Left kidney (tissue), 8 donors: ENCODE results near the gene SIRPA. TPM values are rescaled to one million over a fixed set of nuclear protein-coding genes. Genes with fewer than 3 reads are reported as not detected.

ENCODE experiments used
- DNase-seq: peaks from one replicate; pipeline ENCODE4 v3.0.0-alpha.2; 2013
- long read RNA-seq, 8 donors: transcript quantifications; one replicate each; lab custom pipeline, GENCODE V29; 2026
- polyA plus RNA-seq: library from polyadenylated mRNA; unstranded; fragments of 120-200 nt; gene quantifications from one replicate; pipeline ENCODE4 v1.2.1, GENCODE V29; 2013; ENCODE audit not compliant: insufficient read length

The SIRPA gene
- polyA plus RNA-seq, result 24.3 TPM
- long read RNA-seq, donor 1, full-length matches to known transcripts, result 6 of 6 reads
- long read RNA-seq, donor 1, partial matches to known transcripts, result 0 of 6 reads
- long read RNA-seq, donor 1, other reads (novel, unspliced or antisense), result 0 of 6 reads
- long read RNA-seq, donor 2, full-length matches to known transcripts, result 7 of 7 reads
- long read RNA-seq, donor 2, partial matches to known transcripts, result 0 of 7 reads
- long read RNA-seq, donor 2, other reads (novel, unspliced or antisense), result 0 of 7 reads
- long read RNA-seq, donor 3, full-length matches to known transcripts, result 3 of 3 reads
- long read RNA-seq, donor 3, partial matches to known transcripts, result 0 of 3 reads
- long read RNA-seq, donor 3, other reads (novel, unspliced or antisense), result 0 of 3 reads
- long read RNA-seq, donor 4, result 0 reads
- long read RNA-seq, donor 5, full-length matches to known transcripts, result 2 of 2 reads
- long read RNA-seq, donor 5, partial matches to known transcripts, result 0 of 2 reads
- long read RNA-seq, donor 5, other reads (novel, unspliced or antisense), result 0 of 2 reads
- long read RNA-seq, donor 6, full-length matches to known transcripts, result 3 of 3 reads
- long read RNA-seq, donor 6, partial matches to known transcripts, result 0 of 3 reads
- long read RNA-seq, donor 6, other reads (novel, unspliced or antisense), result 0 of 3 reads
- long read RNA-seq, donor 7, full-length matches to known transcripts, result 5 of 5 reads
- long read RNA-seq, donor 7, partial matches to known transcripts, result 0 of 5 reads
- long read RNA-seq, donor 7, other reads (novel, unspliced or antisense), result 0 of 5 reads
- long read RNA-seq, donor 8, full-length matches to known transcripts, result 1 of 1 reads
- long read RNA-seq, donor 8, partial matches to known transcripts, result 0 of 1 reads
- long read RNA-seq, donor 8, other reads (novel, unspliced or antisense), result 0 of 1 reads

GRCh38 chr20:1894951-1895673 lies at the start of gene SIRPA:
Gene SIRPA (plus strand): TSS chr20:1895407. CDS start chr20:1895448, 41 bp downstream.
- DNase-seq, result peak; percentile 68

- no peak for DNase-seq
Observed at GRCh38 chr20:1845701-1846100, 49.5 kb upstream of the SIRPA start.

- DNase-seq, result no peak
Observed at GRCh38 chr20:1846341-1846740, 48.9 kb upstream of the SIRPA start.

- no peak for DNase-seq
Observed at GRCh38 chr20:1846876-1847275, 48.3 kb upstream of the SIRPA start.

GRCh38 chr20:1847780-1848179 lies 47.4 kb upstream of the SIRPA start:
- no peak for DNase-seq

GRCh38 chr20:1848373-1848772 lies 46.8 kb upstream of the SIRPA start:
- DNase-seq, result no peak

GRCh38 chr20:1851396-1851795 lies 43.8 kb upstream of the SIRPA start:
- DNase-seq, result no peak

GRCh38 chr20:1853473-1853872 lies 41.7 kb upstream of the SIRPA start:
- DNase-seq, result no peak

GRCh38 chr20:1854246-1854645 lies 41.0 kb upstream of the SIRPA start:
- DNase-seq, result no peak

- DNase-seq, result no peak
Observed at GRCh38 chr20:1855109-1855508, 40.1 kb upstream of the SIRPA start.

GRCh38 chr20:1855690-1856089 lies 39.5 kb upstream of the SIRPA start:
- DNase-seq, result no peak

GRCh38 chr20:1856424-1856823 lies 38.8 kb upstream of the SIRPA start:
- no peak for DNase-seq

- no peak for DNase-seq
Observed at GRCh38 chr20:1857466-1857865, 37.7 kb upstream of the SIRPA start.

- no peak for DNase-seq
Observed at GRCh38 chr20:1858871-1859270, 36.3 kb upstream of the SIRPA start.

- DNase-seq, result no peak
Observed at GRCh38 chr20:1860446-1860845, 34.8 kb upstream of the SIRPA start.

GRCh38 chr20:1861347-1861976 lies 33.7 kb upstream of the SIRPA start:
- DNase-seq, result no peak

- DNase-seq, result no peak
Observed at GRCh38 chr20:1861996-1862662, 33.1 kb upstream of the SIRPA start.

GRCh38 chr20:1862663-1863053 lies 32.5 kb upstream of the SIRPA start:
- DNase-seq, result no peak

- DNase-seq, result no peak
Observed at GRCh38 chr20:1863296-1863695, 31.9 kb upstream of the SIRPA start.

- DNase-seq, result no peak
Observed at GRCh38 chr20:1866834-1867233, 28.4 kb upstream of the SIRPA start.
